Upper lobe of right lung (tissue), 1 donor: ENCODE data around the gene CPLX1. TPM values are rescaled to one million over a fixed set of nuclear protein-coding genes. Genes with fewer than 3 reads are reported as not detected.

Experiments used
- ATAC-seq: fragments of 200-7000 bp; cut with Tn5 transposase; one replicate; pipeline ENCODE4 v1.9.1; 2020; ENCODE audit warnings: mild to moderate bottlenecking, moderate library complexity
- DNase-seq: peaks from one replicate; pipeline ENCODE4 v3.0.0-alpha.2; 2020
- H3K27ac ChIP-seq: fragments of 200-600 bp; one replicate; pipeline ENCODE4 v1.8.0; 2022
- H3K27me3 ChIP-seq: fragments of 200-600 bp; one replicate; pipeline ENCODE4 v1.8.0; 2022; ENCODE audit warnings: mild to moderate bottlenecking
- H3K36me3 ChIP-seq: fragments of 200-600 bp; one replicate; pipeline ENCODE4 v1.8.0; 2022
- H3K4me1 ChIP-seq: fragments of 200-600 bp; one replicate; pipeline ENCODE4 v1.8.0; 2022
- H3K4me3 ChIP-seq: fragments of 200-600 bp; one replicate; pipeline ENCODE4 v1.8.0; 2022; ENCODE audit warnings: mild to moderate bottlenecking
- H3K9me3 ChIP-seq: fragments of 200-600 bp; one replicate; pipeline ENCODE4 v1.8.0; 2022
- intact Hi-C: fragments of 100-400 bp; cut with DNase I; formaldehyde crosslinking; loops from one replicate; pipeline ENCODE4 v1.11.0; 2022
- total RNA-seq: library from RNA; stranded (reverse); fragmentation: NEBNext Ultra II Directional; extraction: Animal tissue kit (Norgen Biotek cat#: 25700); gene quantifications from one replicate; pipeline ENCODE4 v1.2.1, GENCODE V29; 2021
- TF ChIP-seq, protein P1 (sequence below): fragments of 200-600 bp; IDR thresholded peaks from one replicate; pipeline ENCODE4 v1.8.0; 2022; ENCODE audit warnings: antibody characterized with exemption
- donor health status: DM: no; HTN: yes; CAD: no; lungs with severe emphysema.

The CPLX1 gene
- total RNA-seq, 1 donor from 2014 or later = 5.2 TPM

DNA sequence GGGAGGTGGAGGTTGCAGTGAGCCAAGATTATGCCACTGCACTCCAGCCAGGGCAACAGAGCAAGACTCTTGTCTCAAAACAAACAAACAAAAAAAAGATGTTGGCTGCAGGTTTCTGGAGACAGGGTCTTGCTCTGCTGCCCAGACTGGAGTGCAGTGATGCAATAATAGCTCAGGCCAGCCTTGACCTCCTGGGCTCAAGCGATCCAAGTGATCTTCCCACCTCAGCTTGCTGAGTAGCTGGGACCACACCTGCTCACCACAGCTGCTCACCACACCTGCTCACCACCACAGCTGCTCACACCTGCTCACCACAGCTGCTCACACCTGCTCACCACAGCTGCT is 29.9 kb upstream of the CPLX1 start:
- ATAC-seq (no peak), DNase-seq (peak; percentile 22)
- Histone ChIP-seq H3K4me1 (no peaks in the 10 kb centered on the region), H3K27me3 (no peaks in the 10 kb centered on the region), H3K27ac (no peak overlapping the region), H3K36me3 (peaks cover 66% of the 10 kb centered on the region), H3K4me3 (no peak overlapping the region), H3K9me3 (no peaks in the 10 kb centered on the region)
- intact Hi-C loops = no loop called here
- TF ChIP-seq, protein P1, sequence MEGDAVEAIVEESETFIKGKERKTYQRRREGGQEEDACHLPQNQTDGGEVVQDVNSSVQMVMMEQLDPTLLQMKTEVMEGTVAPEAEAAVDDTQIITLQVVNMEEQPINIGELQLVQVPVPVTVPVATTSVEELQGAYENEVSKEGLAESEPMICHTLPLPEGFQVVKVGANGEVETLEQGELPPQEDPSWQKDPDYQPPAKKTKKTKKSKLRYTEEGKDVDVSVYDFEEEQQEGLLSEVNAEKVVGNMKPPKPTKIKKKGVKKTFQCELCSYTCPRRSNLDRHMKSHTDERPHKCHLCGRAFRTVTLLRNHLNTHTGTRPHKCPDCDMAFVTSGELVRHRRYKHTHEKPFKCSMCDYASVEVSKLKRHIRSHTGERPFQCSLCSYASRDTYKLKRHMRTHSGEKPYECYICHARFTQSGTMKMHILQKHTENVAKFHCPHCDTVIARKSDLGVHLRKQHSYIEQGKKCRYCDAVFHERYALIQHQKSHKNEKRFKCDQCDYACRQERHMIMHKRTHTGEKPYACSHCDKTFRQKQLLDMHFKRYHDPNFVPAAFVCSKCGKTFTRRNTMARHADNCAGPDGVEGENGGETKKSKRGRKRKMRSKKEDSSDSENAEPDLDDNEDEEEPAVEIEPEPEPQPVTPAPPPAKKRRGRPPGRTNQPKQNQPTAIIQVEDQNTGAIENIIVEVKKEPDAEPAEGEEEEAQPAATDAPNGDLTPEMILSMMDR = no peak

GRCh38 chr4:854356-854755 is 28.4 kb upstream of the CPLX1 start:
- H3K4me3 ChIP-seq = no peak overlapping the region
- H3K4me1 ChIP-seq = no peaks in the 10 kb centered on the region
- ATAC-seq (no peak), DNase-seq (peak; percentile 35)
- H3K9me3 ChIP-seq = no peaks in the 10 kb centered on the region
- peaks cover 66% of the 10 kb centered on the region for H3K36me3 ChIP-seq
- TF ChIP-seq, protein P1 = no peak
- intact Hi-C loops = no loop called here
- no peaks in the 10 kb centered on the region for H3K27me3 ChIP-seq
- H3K27ac ChIP-seq = no peak overlapping the region

GRCh38 chr4:853416-853781 is 27.5 kb upstream of the CPLX1 start:
- no peak overlapping the region for H3K27ac ChIP-seq
- no peaks in the 10 kb centered on the region for H3K27me3 ChIP-seq
- TF ChIP-seq, protein P1 = no peak
- no peak overlapping the region for H3K4me3 ChIP-seq
- H3K9me3 ChIP-seq = no peaks in the 10 kb centered on the region
- no peak for ATAC-seq
- H3K36me3 ChIP-seq = peaks cover 61% of the 10 kb centered on the region
- intact Hi-C loops = no loop called here
- no peaks in the 10 kb centered on the region for H3K4me1 ChIP-seq
- DNase-seq = peak; percentile 58

- peak; percentile 8 for ATAC-seq
- TF ChIP-seq, protein P1 = no peak
- DNase-seq = peak; percentile 49
- no peaks in the 10 kb centered on the region for H3K9me3 ChIP-seq
- H3K27me3 ChIP-seq = no peaks in the 10 kb centered on the region
- intact Hi-C loops = no loop called here
- no peak overlapping the region for H3K4me3 ChIP-seq
- no peak overlapping the region for H3K27ac ChIP-seq
- H3K4me1 ChIP-seq = no peaks in the 10 kb centered on the region
- H3K36me3 ChIP-seq = peaks cover 46% of the 10 kb centered on the region
These were observed 25.9 kb upstream of the CPLX1 start for GRCh38 chr4:851701-852430.

- Histone ChIP-seq H3K36me3 (peaks cover 42% of the 10 kb centered on the region), H3K4me1 (no peaks in the 10 kb centered on the region), H3K4me3 (no peak overlapping the region), H3K27ac (no peak overlapping the region), H3K27me3 (no peaks in the 10 kb centered on the region), H3K9me3 (no peaks in the 10 kb centered on the region)
- peak; percentile 9 for ATAC-seq
- peak; percentile 53 for DNase-seq
- intact Hi-C loops = no loop called here
- TF ChIP-seq, protein P1 = no peak
These were observed 24.5 kb upstream of the CPLX1 start for GRCh38 chr4:850323-850945.
